ENCODE measurements around the gene CFAP20DC. TPM values are rescaled to one million over a fixed set of nuclear protein-coding genes. Genes with fewer than 3 reads are reported as not detected.
"Not testable (repeated sequence)": the region's sequence is repeated elsewhere in the genome, so short reads cannot be mapped to it uniquely, and the experiment has no call there.

Gene CFAP20DC
- polyA plus RNA-seq, 2 donors = 8.1 to 14.1 TPM

DNA sequence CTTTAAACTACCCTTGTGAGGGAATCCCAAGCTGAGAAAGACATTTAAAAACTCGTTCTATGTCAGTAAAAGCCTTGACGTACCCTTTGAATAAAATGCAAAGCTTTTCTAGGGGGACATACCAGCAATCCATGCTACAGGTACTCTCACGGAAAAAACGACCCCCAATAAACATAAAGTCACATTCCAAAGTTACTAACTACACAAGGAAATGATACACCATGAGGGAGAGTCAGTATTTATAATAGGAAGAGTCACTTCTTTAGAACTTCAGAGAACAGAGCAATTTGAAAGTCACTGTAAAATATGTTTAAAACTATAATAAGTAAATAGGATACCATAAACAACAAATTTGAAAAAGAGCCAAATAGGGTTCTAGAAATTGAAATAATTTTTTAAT lies 63.2 kb downstream of the CFAP20DC start:
- no peak overlapping the region for H3K27ac ChIP-seq (ENCODE audit: low read depth in 2 of 2, low read length in 1 of 2)
- H3K9me3 ChIP-seq (ENCODE audit: control insufficient read depth in 2 of 2, insufficient read depth in 1 of 2, low read depth in 1 of 2, low read length in 1 of 2) = no peaks in the 10 kb centered on the region
- H3K27me3 ChIP-seq (ENCODE audit: control insufficient read depth in 1 of 2, insufficient read depth in 2 of 2, low read length in 2 of 2) = no peaks in the 10 kb centered on the region
- no peak overlapping the region for H3K4me3 ChIP-seq (ENCODE audit: low read depth in 1 of 2, low read length in 2 of 2)
- no peaks in the 10 kb centered on the region for H3K36me3 ChIP-seq (ENCODE audit: control insufficient read depth in 2 of 2, insufficient read depth in 2 of 2, low read length in 1 of 2)
- H3K4me1 ChIP-seq (ENCODE audit: control insufficient read depth in 2 of 2, insufficient read depth in 2 of 2, low read length in 1 of 2) = no peaks in the 10 kb centered on the region
- 83 to 88% methylated on average over 4 of the region's 4 CpGs for WGBS, 2 donors

DNA sequence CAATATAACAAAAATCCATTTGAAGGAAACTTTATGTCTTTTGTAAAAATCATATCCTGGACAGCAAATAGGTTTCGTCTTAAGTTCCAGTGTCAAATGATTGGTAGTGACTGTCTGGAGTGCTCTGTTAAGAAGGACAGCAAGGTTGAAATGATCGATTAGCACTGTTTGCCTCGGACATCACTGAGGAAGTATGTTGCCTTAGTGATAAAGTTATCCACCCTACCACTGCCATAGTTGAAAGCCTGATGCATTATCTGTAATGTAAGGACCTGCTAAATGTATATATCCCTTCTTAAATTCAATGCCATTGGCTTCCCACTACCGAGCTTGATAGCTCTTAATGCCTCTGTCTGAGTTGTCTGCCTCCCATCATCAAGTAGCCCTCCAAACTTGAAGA lies 70.0 kb downstream of the CFAP20DC start:
- no peak overlapping the region for H3K4me3 ChIP-seq (ENCODE audit: low read depth in 1 of 2, low read length in 2 of 2)
- no peak overlapping the region for H3K27ac ChIP-seq (ENCODE audit: low read depth in 2 of 2, low read length in 1 of 2)
- no peaks in the 10 kb centered on the region for H3K27me3 ChIP-seq (ENCODE audit: control insufficient read depth in 1 of 2, insufficient read depth in 2 of 2, low read length in 2 of 2)
- H3K9me3 ChIP-seq (ENCODE audit: control insufficient read depth in 2 of 2, insufficient read depth in 1 of 2, low read depth in 1 of 2, low read length in 1 of 2) = no peaks in the 10 kb centered on the region
- H3K36me3 ChIP-seq (ENCODE audit: control insufficient read depth in 2 of 2, insufficient read depth in 2 of 2, low read length in 1 of 2) = no peaks in the 10 kb centered on the region
- WGBS, 2 donors = 83 to 86% methylated on average over 4 of the region's 4 CpGs
- H3K4me1 ChIP-seq (ENCODE audit: control insufficient read depth in 2 of 2, insufficient read depth in 2 of 2, low read length in 1 of 2) = no peaks in the 10 kb centered on the region

DNA sequence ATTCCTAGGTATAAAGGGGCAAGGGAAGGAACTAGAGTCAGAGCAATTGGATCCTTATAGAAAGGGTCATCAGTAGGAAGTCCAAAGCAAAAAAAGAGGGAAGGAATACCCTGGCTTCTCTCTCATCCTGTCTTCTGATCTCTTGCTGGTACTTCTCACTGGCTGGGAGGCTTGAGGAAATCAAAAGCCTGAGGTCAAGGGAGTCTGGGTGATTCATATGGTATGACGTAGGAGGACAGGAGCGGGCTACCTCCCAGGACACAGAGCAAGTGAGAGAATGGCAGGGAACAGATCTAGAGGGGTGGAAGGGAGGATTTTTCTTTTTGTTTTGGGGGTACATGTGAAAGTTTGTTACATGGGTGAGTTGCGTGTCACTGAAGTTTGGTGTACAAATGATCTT lies 76.0 kb downstream of the CFAP20DC start:
- Histone ChIP-seq H3K9me3 (ENCODE audit: control insufficient read depth in 2 of 2, insufficient read depth in 1 of 2, low read depth in 1 of 2, low read length in 1 of 2) (no peaks in the 10 kb centered on the region), H3K4me1 (ENCODE audit: control insufficient read depth in 2 of 2, insufficient read depth in 2 of 2, low read length in 1 of 2) (no peaks in the 10 kb centered on the region), H3K36me3 (ENCODE audit: control insufficient read depth in 2 of 2, insufficient read depth in 2 of 2, low read length in 1 of 2) (no peaks in the 10 kb centered on the region), H3K27me3 (ENCODE audit: control insufficient read depth in 1 of 2, insufficient read depth in 2 of 2, low read length in 2 of 2) (no peaks in the 10 kb centered on the region), H3K27ac (ENCODE audit: low read depth in 2 of 2, low read length in 1 of 2) (no peak overlapping the region), H3K4me3 (ENCODE audit: low read depth in 1 of 2, low read length in 2 of 2) (no peak overlapping the region)
- WGBS, 2 donors = 91 to 95% methylated on average over 3 of the region's 3 CpGs

DNA sequence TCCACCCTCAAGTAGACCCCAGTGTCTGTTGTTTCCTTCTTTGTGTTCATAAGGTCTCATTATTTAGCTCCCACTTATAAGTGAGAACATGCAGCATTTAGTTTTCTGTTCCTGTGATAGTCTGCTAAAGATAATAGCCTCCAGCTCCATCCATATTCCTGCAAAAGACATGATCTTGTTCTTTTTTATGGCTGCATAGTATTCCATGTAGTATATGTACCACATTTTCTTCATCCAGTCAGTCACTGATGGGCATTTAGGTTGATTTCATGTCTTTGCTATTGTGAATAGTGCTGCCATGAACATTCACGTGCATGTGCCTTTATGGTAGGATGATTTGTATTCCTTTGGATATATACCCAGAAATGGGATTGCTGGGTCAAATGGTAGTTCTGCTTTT lies 82.0 kb downstream of the CFAP20DC start:
- not testable (repeated sequence) for H3K9me3 ChIP-seq (ENCODE audit: control insufficient read depth in 2 of 2, insufficient read depth in 1 of 2, low read depth in 1 of 2, low read length in 1 of 2)
- 85 to 95% methylated on average over 1 of the region's 1 CpG for WGBS, 2 donors

DNA sequence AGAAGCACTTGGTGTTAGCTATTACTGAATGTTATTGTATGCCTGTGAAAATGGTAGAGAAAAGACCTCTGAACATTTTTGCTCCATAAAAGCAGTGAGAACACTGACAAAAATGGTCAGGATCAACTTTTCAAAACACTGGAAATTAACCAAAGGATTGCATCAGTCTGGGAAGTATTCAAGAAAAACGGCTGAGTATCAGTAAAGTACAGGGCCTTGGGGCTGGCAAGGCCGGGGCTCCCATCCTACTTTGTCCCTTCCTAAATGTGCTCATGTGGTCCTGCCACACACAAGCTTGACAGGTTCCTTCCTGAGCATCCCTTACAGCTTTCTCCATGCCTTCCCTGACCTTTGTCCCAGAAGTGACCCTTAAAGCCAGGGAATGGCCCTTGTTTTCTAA lies 84.0 kb downstream of the CFAP20DC start:
- Histone ChIP-seq H3K27ac (ENCODE audit: low read depth in 2 of 2, low read length in 1 of 2) (no peak overlapping the region), H3K4me3 (ENCODE audit: low read depth in 1 of 2, low read length in 2 of 2) (no peak overlapping the region), H3K27me3 (ENCODE audit: control insufficient read depth in 1 of 2, insufficient read depth in 2 of 2, low read length in 2 of 2) (no peaks in the 10 kb centered on the region), H3K4me1 (ENCODE audit: control insufficient read depth in 2 of 2, insufficient read depth in 2 of 2, low read length in 1 of 2) (no peaks in the 10 kb centered on the region), H3K36me3 (ENCODE audit: control insufficient read depth in 2 of 2, insufficient read depth in 2 of 2, low read length in 1 of 2) (no peaks in the 10 kb centered on the region), H3K9me3 (ENCODE audit: control insufficient read depth in 2 of 2, insufficient read depth in 1 of 2, low read depth in 1 of 2, low read length in 1 of 2) (no peaks in the 10 kb centered on the region)
- WGBS, 2 donors = 53 to 64% methylated on average over 2 of the region's 2 CpGs

More for the DNA sequence above, 82.0 kb downstream of the CFAP20DC start:
- H3K4me3 ChIP-seq (ENCODE audit: low read depth in 1 of 2, low read length in 2 of 2); H3K36me3 ChIP-seq (ENCODE audit: control insufficient read depth in 2 of 2, insufficient read depth in 2 of 2, low read length in 1 of 2); H3K27ac ChIP-seq (ENCODE audit: low read depth in 2 of 2, low read length in 1 of 2); H3K4me1 ChIP-seq (ENCODE audit: control insufficient read depth in 2 of 2, insufficient read depth in 2 of 2, low read length in 1 of 2); H3K27me3 ChIP-seq (ENCODE audit: control insufficient read depth in 1 of 2, insufficient read depth in 2 of 2, low read length in 2 of 2): not testable (repeated sequence)

DNA sequence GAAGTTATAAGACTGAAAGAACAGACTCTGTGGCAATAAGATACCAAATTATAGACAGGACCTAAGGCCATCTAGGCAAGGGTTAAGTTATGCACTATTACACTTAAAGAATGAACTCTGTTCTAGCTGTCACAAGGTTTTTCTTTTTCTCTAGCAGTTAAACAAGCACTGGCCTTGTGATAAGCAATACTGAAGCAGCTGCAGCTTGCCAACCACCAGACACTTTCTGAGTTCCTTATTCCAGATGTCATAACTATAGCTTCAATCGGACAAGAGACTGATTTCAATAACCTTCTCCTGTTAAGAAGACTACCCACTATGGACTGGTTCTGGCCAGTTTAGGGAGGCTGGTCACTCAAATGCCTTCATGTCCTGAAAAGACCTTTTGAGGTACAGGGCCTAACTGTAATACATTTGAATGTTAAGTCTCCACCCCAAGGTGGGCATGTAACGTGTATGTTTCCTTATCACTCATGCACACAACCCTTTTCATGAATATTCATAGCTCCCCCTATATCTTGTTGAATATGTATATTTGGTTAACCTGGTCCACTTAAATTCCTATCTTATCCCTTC lies 85.8 kb downstream of the CFAP20DC start:
- Histone ChIP-seq H3K36me3 (ENCODE audit: control insufficient read depth in 2 of 2, insufficient read depth in 2 of 2, low read length in 1 of 2) (no peaks in the 10 kb centered on the region), H3K27ac (ENCODE audit: low read depth in 2 of 2, low read length in 1 of 2) (no peak overlapping the region), H3K4me3 (ENCODE audit: low read depth in 1 of 2, low read length in 2 of 2) (no peak overlapping the region), H3K9me3 (ENCODE audit: control insufficient read depth in 2 of 2, insufficient read depth in 1 of 2, low read depth in 1 of 2, low read length in 1 of 2) (no peaks in the 10 kb centered on the region), H3K27me3 (ENCODE audit: control insufficient read depth in 1 of 2, insufficient read depth in 2 of 2, low read length in 2 of 2) (no peaks in the 10 kb centered on the region), H3K4me1 (ENCODE audit: control insufficient read depth in 2 of 2, insufficient read depth in 2 of 2, low read length in 1 of 2) (no peaks in the 10 kb centered on the region)
- WGBS, 2 donors = 65 to 74% methylated on average over 2 of the region's 2 CpGs

DNA sequence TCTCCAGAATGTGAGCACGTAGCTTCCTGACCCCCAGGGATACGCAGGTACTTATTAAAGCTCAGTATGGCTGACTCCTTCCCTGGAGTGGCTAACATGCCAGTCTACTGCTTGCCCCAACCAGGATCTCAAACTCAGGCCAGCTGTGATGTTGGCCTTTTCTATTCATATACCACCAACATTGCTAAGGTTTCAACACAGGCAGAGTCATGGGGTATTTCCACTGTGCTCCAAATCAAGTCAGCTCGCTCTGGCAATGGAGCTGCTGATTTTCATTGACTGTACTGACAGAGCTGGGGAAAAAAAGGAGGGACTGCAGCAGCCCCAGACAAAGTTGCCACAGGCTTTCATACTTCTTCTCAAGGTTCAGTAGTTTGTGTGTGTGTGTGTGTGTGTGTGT lies 87.0 kb downstream of the CFAP20DC start:
- no peak overlapping the region for H3K4me3 ChIP-seq (ENCODE audit: low read depth in 1 of 2, low read length in 2 of 2)
- H3K4me1 ChIP-seq (ENCODE audit: control insufficient read depth in 2 of 2, insufficient read depth in 2 of 2, low read length in 1 of 2) = no peaks in the 10 kb centered on the region
- H3K27me3 ChIP-seq (ENCODE audit: control insufficient read depth in 1 of 2, insufficient read depth in 2 of 2, low read length in 2 of 2) = no peaks in the 10 kb centered on the region
- 90 to 97% methylated on average over 3 of the region's 3 CpGs for WGBS, 2 donors
- H3K27ac ChIP-seq (ENCODE audit: low read depth in 2 of 2, low read length in 1 of 2) = no peak overlapping the region
- no peaks in the 10 kb centered on the region for H3K36me3 ChIP-seq (ENCODE audit: control insufficient read depth in 2 of 2, insufficient read depth in 2 of 2, low read length in 1 of 2)
- no peaks in the 10 kb centered on the region for H3K9me3 ChIP-seq (ENCODE audit: control insufficient read depth in 2 of 2, insufficient read depth in 1 of 2, low read depth in 1 of 2, low read length in 1 of 2)

DNA sequence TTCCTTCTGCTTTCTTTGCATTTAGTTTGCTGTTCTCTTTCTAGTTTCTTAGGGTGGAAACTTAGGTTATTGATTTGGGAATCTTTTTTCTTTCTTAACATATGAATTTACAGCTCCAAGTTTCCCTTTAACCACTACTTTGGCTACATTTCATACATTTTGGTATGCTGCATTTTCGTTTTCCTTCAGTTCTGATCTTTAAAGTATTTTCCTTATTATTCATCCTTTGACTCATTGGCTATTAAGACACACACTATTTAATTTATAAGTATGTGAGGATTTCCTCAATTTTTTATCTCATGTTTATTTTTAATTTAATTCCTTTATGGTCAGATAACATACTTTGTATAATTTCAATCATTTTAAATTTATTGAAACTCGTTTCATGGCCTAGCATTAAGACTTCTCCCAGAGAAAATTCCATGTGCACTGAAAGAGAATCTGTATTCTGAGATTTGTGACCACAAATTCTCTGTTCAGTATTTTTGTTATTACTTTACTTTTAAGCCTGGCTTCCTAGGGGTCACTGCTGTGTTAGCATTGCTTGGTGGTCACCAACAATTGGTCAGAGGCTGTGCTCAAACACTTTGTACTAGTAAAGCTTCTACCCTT lies 87.7 kb downstream of the CFAP20DC start:
- H3K27ac ChIP-seq (ENCODE audit: low read depth in 2 of 2, low read length in 1 of 2) = no peak overlapping the region
- no peaks in the 10 kb centered on the region for H3K9me3 ChIP-seq (ENCODE audit: control insufficient read depth in 2 of 2, insufficient read depth in 1 of 2, low read depth in 1 of 2, low read length in 1 of 2)
- H3K27me3 ChIP-seq (ENCODE audit: control insufficient read depth in 1 of 2, insufficient read depth in 2 of 2, low read length in 2 of 2) = no peaks in the 10 kb centered on the region
- H3K36me3 ChIP-seq (ENCODE audit: control insufficient read depth in 2 of 2, insufficient read depth in 2 of 2, low read length in 1 of 2) = no peaks in the 10 kb centered on the region
- H3K4me3 ChIP-seq (ENCODE audit: low read depth in 1 of 2, low read length in 2 of 2) = no peak overlapping the region
- 56 to 67% methylated on average over 2 of the region's 2 CpGs for WGBS, 2 donors
- no peaks in the 10 kb centered on the region for H3K4me1 ChIP-seq (ENCODE audit: control insufficient read depth in 2 of 2, insufficient read depth in 2 of 2, low read length in 1 of 2)

DNA sequence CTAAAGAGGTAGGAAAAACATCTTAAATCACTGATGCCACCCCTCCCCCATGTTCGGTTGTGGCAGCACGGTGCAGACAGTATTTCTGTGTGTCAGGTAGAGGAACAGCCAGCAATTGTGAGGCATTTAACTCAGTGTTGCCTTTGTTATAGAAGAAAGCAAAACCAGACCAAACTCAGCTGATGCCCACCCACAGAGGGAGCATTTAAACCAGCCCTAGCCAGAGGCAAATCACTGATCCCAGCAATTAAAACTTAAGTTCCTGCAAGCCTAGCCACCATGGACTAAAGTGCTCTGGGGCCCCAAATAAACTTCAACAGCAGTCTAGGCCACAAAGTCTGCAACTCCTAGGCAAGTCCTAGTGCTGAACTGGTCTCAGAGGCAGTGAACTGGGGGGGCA lies 94.5 kb downstream of the CFAP20DC start:
- WGBS, 2 donors = 61 to 77% methylated on average over 2 of the region's 2 CpGs
- Histone ChIP-seq H3K36me3 (ENCODE audit: control insufficient read depth in 2 of 2, insufficient read depth in 2 of 2, low read length in 1 of 2) (no peaks in the 10 kb centered on the region), H3K9me3 (ENCODE audit: control insufficient read depth in 2 of 2, insufficient read depth in 1 of 2, low read depth in 1 of 2, low read length in 1 of 2) (no peaks in the 10 kb centered on the region), H3K4me3 (ENCODE audit: low read depth in 1 of 2, low read length in 2 of 2) (no peak overlapping the region), H3K4me1 (ENCODE audit: control insufficient read depth in 2 of 2, insufficient read depth in 2 of 2, low read length in 1 of 2) (no peaks in the 10 kb centered on the region), H3K27ac (ENCODE audit: low read depth in 2 of 2, low read length in 1 of 2) (no peak overlapping the region), H3K27me3 (ENCODE audit: control insufficient read depth in 1 of 2, insufficient read depth in 2 of 2, low read length in 2 of 2) (no peaks in the 10 kb centered on the region)

DNA sequence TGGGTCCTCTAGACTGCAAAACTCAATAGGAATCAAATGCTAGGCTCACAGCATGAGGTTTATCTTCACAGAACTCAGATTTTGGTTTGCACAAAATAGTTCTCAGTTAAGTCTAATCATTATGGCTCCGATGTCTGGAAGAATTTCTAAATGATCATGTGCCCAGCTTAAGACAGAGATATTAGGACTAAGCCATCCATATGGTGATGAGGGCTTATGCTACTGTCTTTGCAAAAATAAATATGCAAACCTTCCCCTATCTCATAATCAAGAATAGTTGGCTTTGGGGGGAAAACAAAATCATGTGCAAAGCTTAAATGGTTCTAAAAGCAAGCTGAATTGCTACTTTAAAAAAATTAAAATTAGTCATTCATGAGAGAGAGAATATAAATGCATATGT lies 96.5 kb downstream of the CFAP20DC start:
- no peaks in the 10 kb centered on the region for H3K9me3 ChIP-seq (ENCODE audit: control insufficient read depth in 2 of 2, insufficient read depth in 1 of 2, low read depth in 1 of 2, low read length in 1 of 2)
- no peaks in the 10 kb centered on the region for H3K27me3 ChIP-seq (ENCODE audit: control insufficient read depth in 1 of 2, insufficient read depth in 2 of 2, low read length in 2 of 2)
- H3K36me3 ChIP-seq (ENCODE audit: control insufficient read depth in 2 of 2, insufficient read depth in 2 of 2, low read length in 1 of 2) = no peaks in the 10 kb centered on the region
- H3K4me3 ChIP-seq (ENCODE audit: low read depth in 1 of 2, low read length in 2 of 2) = no peak overlapping the region
- no peak overlapping the region for H3K27ac ChIP-seq (ENCODE audit: low read depth in 2 of 2, low read length in 1 of 2)
- no peaks in the 10 kb centered on the region for H3K4me1 ChIP-seq (ENCODE audit: control insufficient read depth in 2 of 2, insufficient read depth in 2 of 2, low read length in 1 of 2)
- 95 to 98% methylated on average over 1 of the region's 1 CpG for WGBS, 2 donors

All from esophagus (tissue), 2 donors.